HepG2 (cell line): ENCODE measurements around the gene UCKL1. TPM values are rescaled to one million over a fixed set of nuclear protein-coding genes. Genes with fewer than 3 reads are reported as not detected.

ENCODE experiments used
- ATAD3A ChIP-seq: sonication (generic); formaldehyde crosslinking; IDR thresholded peaks from 2 replicates; pipeline ENCODE4 v1.4.0; 2020; ENCODE audit warnings: missing genetic modification reagents
- BRCA1 ChIP-seq: sonication (generic); formaldehyde crosslinking; IDR thresholded peaks from 2 replicates; pipeline ENCODE4 v1.4.0; 2020; ENCODE audit warnings: missing genetic modification reagents
- CHD2 ChIP-seq: IDR thresholded peaks from 2 replicates; pipeline ENCODE4 v1.6.1; 2011; ENCODE audit warnings: low read depth, low read length, improper control_type of control experiment
- CSRNP2 ChIP-seq: sonication (generic); formaldehyde crosslinking; conservative IDR thresholded peaks from 2 replicates; pipeline ENCODE4 v1.8.0; 2022; ENCODE audit warnings: low read depth, missing genetic modification reagents
- DNMT1 ChIP-seq: sonication (generic); formaldehyde crosslinking; IDR thresholded peaks from 2 replicates; pipeline ENCODE4 v1.5.1; 2020; ENCODE audit warnings: mild to moderate bottlenecking, missing genetic modification reagents
- ERF ChIP-seq: IDR thresholded peaks from 2 replicates; pipeline ENCODE4 v1.6.1; 2018; ENCODE audit warnings: missing biosample characterization, missing genetic modification reagents
- FOXK2 ChIP-seq: fragments of 450-650 bp; IDR thresholded peaks from 2 replicates; pipeline ENCODE4 v1.6.1; 2016
- GFI1 ChIP-seq: sonication (generic); formaldehyde crosslinking; IDR thresholded peaks from 2 replicates; pipeline ENCODE4 v1.5.0; 2020; ENCODE audit warnings: missing genetic modification reagents, mild to moderate bottlenecking, borderline replicate concordance
- HDAC6 ChIP-seq: fragments of 200-600 bp; sonication (generic); IDR thresholded peaks from 2 replicates; pipeline ENCODE4 v1.7.0; 2017; ENCODE audit warnings: mild to moderate bottlenecking, antibody characterized with exemption, low read length, low read depth
- HES4 ChIP-seq: sonication (generic); formaldehyde crosslinking; IDR thresholded peaks from 2 replicates; pipeline ENCODE4 v1.9.0; 2021; ENCODE audit warnings: mild to moderate bottlenecking, missing genetic modification reagents, borderline replicate concordance
- HMG20A ChIP-seq: IDR thresholded peaks from 2 replicates; pipeline ENCODE4 v1.6.1; 2016; ENCODE audit warnings: borderline replicate concordance
- KDM3A ChIP-seq: IDR thresholded peaks from 2 replicates; pipeline ENCODE4 v1.6.1; 2018; ENCODE audit warnings: low read depth, missing compliant biosample characterization
- MEIS2 ChIP-seq: sonication (generic); formaldehyde crosslinking; IDR thresholded peaks from 2 replicates; pipeline ENCODE4 v1.9.0; 2021; ENCODE audit warnings: mild to moderate bottlenecking, missing genetic modification reagents
- MYNN ChIP-seq: sonication (generic); formaldehyde crosslinking; IDR thresholded peaks from 2 replicates; pipeline ENCODE4 v1.4.0; 2020; ENCODE audit warnings: mild to moderate bottlenecking, low read depth, missing genetic modification reagents
- NR2F2 ChIP-seq: IDR thresholded peaks from 2 replicates; pipeline ENCODE4 v1.6.1; 2012; ENCODE audit warnings: low read depth, inconsistent platforms, borderline replicate concordance
- PHF8 ChIP-seq: sonication (generic); formaldehyde crosslinking; IDR thresholded peaks from 2 replicates; pipeline ENCODE4 v1.5.0; 2020; ENCODE audit warnings: missing genetic modification reagents
- POGK ChIP-seq: sonication (generic); formaldehyde crosslinking; conservative IDR thresholded peaks from 2 replicates; pipeline ENCODE4 v1.8.0; 2022; ENCODE audit warnings: mild to moderate bottlenecking, moderate library complexity, missing genetic modification reagents
- U2AF2 ChIP-seq: fragments of 200-400 bp; formaldehyde crosslinking; IDR thresholded peaks from 2 replicates; pipeline ENCODE4 v1.6.1; 2017; ENCODE audit warnings: low read depth, mild to moderate bottlenecking, low read length
- ZFP1 ChIP-seq: IDR thresholded peaks from 2 replicates; pipeline ENCODE4 v1.6.1; 2016
- ZNF501 ChIP-seq: sonication (generic); formaldehyde crosslinking; IDR thresholded peaks from 2 replicates; pipeline ENCODE4 v1.5.1; 2020; ENCODE audit warnings: mild to moderate bottlenecking, moderate library complexity, missing genetic modification reagents
- ZNF749 ChIP-seq: sonication (generic); formaldehyde crosslinking; IDR thresholded peaks from 2 replicates; pipeline ENCODE4 v1.8.0; 2022; ENCODE audit warnings: mild to moderate bottlenecking, missing genetic modification reagents, moderate library complexity, borderline replicate concordance
- ZNF768 ChIP-seq: sonication (generic); formaldehyde crosslinking; IDR thresholded peaks from 2 replicates; pipeline ENCODE4 v1.4.0; 2020; ENCODE audit warnings: missing genetic modification reagents
- polyA plus RNA-seq, 8 experiments: library from polyadenylated mRNA; depleted of rRNA in 3 of 8; stranded (reverse) in 7 of 8; unstranded in 1 of 8; fragments of >200 nt; fragmentation: Illumina TruSeq in 4 of 8; extraction: Trizol in 4 of 8; gene quantifications; 2 replicates each; pipeline versions ENCODE4 v1.2.1 to v1.2.3, GENCODE V29; 2011 to 2016; ENCODE audit warnings: low read depth in 4 of 8, missing spikeins in 1 of 8, mixed read lengths in 1 of 8; ENCODE audit not compliant: insufficient read depth in 1 of 8
- total RNA-seq, 5 experiments: library from RNA; depleted of rRNA; stranded (reverse); fragments of >200 nt; fragmentation: Illumina TruSeq; extraction: Trizol; gene quantifications; 2 replicates each; pipeline ENCODE4 v1.2.3, GENCODE V29; 2016; ENCODE audit warnings: low read depth in 1 of 5
- TF ChIP-seq, protein P1 (sequence below): sonication (generic); formaldehyde crosslinking; IDR thresholded peaks from 2 replicates; pipeline ENCODE4 v1.4.0; 2020; ENCODE audit warnings: mild to moderate bottlenecking, missing genetic modification reagents, borderline replicate concordance
- TF ChIP-seq, protein P2 (sequence below): sonication (generic); formaldehyde crosslinking; IDR thresholded peaks from 2 replicates; pipeline ENCODE4 v1.5.0; 2020; ENCODE audit warnings: missing genetic modification reagents

The UCKL1 gene
- total and polyA plus RNA-seq, 2 of the 13 experiments (the other 11 are each of a cell fraction or from before 2014, with no cell fraction given): 50.2 to 126 TPM

DNA sequence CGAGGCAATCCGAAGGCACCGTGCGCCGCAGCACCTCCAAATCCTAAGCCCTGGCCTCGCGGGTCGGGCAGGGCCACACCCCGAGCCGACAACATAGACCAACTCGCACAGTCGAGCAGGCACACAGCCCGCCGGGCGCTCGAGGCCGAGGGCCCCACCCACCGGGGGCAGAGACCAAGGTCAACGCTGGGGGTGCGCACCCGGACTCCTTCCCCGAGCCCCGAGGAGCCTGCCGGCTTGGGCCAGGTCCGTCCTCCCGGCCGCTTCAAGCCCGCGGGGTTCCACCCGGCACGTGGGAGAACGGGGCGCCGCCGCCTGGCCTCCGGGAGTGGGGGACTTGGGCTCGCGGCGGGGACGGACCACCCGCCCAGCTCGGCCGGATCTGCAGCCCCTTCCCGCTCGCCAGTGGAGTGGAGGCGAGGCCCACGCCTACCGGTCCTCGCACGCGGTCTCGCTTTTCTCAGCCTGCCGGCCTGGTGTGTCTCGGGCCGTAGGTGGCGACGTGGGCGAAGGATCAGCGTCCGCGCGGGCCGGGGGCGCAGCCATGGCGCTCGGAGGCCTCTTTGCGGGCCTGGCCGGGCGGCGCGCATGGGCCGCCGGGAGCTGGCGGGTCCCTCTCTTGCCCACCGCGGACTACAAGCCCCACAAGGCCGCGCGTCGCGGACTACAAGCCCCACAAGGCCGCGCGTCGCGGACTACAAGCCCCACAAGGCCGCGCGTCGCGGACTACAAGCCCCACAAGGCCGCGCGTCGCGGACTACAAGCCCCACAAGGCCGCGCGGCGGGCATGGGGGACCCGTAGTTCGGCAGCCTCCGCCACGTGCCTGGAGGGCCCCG is at the start of gene UCKL1 (continued):
- TF ChIP-seq POGK (CRISPR knock-in tag) (peak; percentile 95), CHD2 (peak; percentile 80), ZNF768 (CRISPR knock-in tag) (peak; percentile 85; the same call in 1 of the 2 replicates), HES4 (CRISPR knock-in tag) (peak; percentile 94), GFI1 (peak; percentile 92), FOXK2 (peak; percentile 79; the same call in 1 of the 2 replicates), ZNF749 (CRISPR knock-in tag) (peak; percentile 92), NR2F2 (peak; percentile 52; the same call in 1 of the 2 replicates), CSRNP2 (peak; percentile 53; the same call in 1 of the 2 replicates), PHF8 (CRISPR knock-in tag) (peak; percentile 98), U2AF2 (no peak), MEIS2 (CRISPR knock-in tag) (peak; percentile 76), BRCA1 (CRISPR knock-in tag) (peak; percentile 97), ERF (CRISPR knock-in tag) (peak; percentile 99), KDM3A (CRISPR knock-in tag) (peak; percentile 100), ZNF501 (CRISPR knock-in tag) (peak; percentile 100), ZFP1 (CRISPR knock-in tag) (no peak; the same call in none of the 2 replicates), ATAD3A (CRISPR knock-in tag) (peak; percentile 69; the same call in 1 of the 2 replicates), HMG20A (CRISPR knock-in tag) (peak; percentile 48), MYNN (CRISPR knock-in tag) (peak; percentile 94), HDAC6 (no peak), DNMT1 (CRISPR knock-in tag) (peak; percentile 98)
- TF ChIP-seq, protein P1, sequence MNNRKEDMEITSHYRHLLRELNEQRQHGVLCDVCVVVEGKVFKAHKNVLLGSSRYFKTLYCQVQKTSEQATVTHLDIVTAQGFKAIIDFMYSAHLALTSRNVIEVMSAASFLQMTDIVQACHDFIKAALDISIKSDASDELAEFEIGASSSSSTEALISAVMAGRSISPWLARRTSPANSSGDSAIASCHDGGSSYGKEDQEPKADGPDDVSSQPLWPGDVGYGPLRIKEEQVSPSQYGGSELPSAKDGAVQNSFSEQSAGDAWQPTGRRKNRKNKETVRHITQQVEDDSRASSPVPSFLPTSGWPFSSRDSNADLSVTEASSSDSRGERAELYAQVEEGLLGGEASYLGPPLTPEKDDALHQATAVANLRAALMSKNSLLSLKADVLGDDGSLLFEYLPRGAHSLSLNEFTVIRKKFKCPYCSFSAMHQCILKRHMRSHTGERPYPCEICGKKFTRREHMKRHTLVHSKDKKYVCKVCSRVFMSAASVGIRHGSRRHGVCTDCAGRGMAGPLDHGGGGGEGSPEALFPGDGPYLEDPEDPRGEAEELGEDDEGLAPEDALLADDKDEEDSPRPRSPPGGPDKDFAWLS (CRISPR knock-in tag): peak; percentile 99
- TF ChIP-seq, protein P2, sequence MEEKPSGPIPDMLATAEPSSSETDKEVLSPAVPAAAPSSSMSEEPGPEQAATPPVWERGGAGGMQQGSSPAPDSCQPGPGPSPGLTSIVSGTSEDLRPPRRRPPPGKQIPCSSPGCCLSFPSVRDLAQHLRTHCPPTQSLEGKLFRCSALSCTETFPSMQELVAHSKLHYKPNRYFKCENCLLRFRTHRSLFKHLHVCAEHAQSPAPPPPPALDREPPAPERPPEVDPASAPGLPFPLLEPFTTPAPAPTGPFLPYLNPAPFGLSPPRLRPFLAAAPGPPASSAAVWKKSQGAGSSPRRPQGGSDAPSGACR (CRISPR knock-in tag): peak; percentile 98
